GM04504 (cell line): ENCODE results near the gene EHHADH.
A peak's percentile ranks its signal among the peaks of the same experiment; 100 is the strongest.

Experiments used
- DNase-seq: peaks from one replicate; pipeline ENCODE4 v3.0.0-alpha.2; 2012; ENCODE audit warnings: low read depth

Gene EHHADH

GRCh38 chr3:185195652-185196051 is 58.2 kb downstream of the EHHADH start:
- no peak for DNase-seq

- DNase-seq, result no peak
These were observed 65.0 kb downstream of the EHHADH start for GRCh38 chr3:185188816-185189215.

- DNase-seq, result no peak
These were observed 66.5 kb downstream of the EHHADH start for GRCh38 chr3:185187391-185187790.

GRCh38 chr3:185176750-185177359 is 77.0 kb downstream of the EHHADH start:
- peak; percentile 12 for DNase-seq

GRCh38 chr3:185175370-185175987 is 78.4 kb downstream of the EHHADH start:
- DNase-seq, result no peak

GRCh38 chr3:185172086-185173049 is 81.5 kb downstream of the EHHADH start:
- DNase-seq, result no peak

GRCh38 chr3:185164428-185165217 is 89.2 kb downstream of the EHHADH start:
- DNase-seq, result no peak

- no peak for DNase-seq
These were observed 91.2 kb downstream of the EHHADH start for GRCh38 chr3:185162634-185163033.

GRCh38 chr3:185161761-185162160 is 92.1 kb downstream of the EHHADH start:
- no peak for DNase-seq

- no peak for DNase-seq
These were observed 96.5 kb downstream of the EHHADH start for GRCh38 chr3:185157347-185157746.

GRCh38 chr3:185155678-185156077 is 98.2 kb downstream of the EHHADH start:
- DNase-seq, result no peak

- DNase-seq, result no peak
These were observed 99.8 kb downstream of the EHHADH start for GRCh38 chr3:185153861-185154629.

GRCh38 chr3:185153171-185153771 is 100.6 kb downstream of the EHHADH start:
- no peak for DNase-seq

GRCh38 chr3:185152410-185153170 is 101.3 kb downstream of the EHHADH start, which contains the start of gene C3orf70:
Gene C3orf70, minus strand, starts transcription at chr3:185153060. Its CDS starts 237 bp downstream, at chr3:185152823.
- DNase-seq, result peak; percentile 26

- no peak for DNase-seq
These were observed 101.9 kb downstream of the EHHADH start for GRCh38 chr3:185151964-185152409.

- DNase-seq, result no peak
These were observed 102.5 kb downstream of the EHHADH start for GRCh38 chr3:185151101-185151963.

- DNase-seq, result no peak
These were observed 103.3 kb downstream of the EHHADH start for GRCh38 chr3:185150561-185150960.

- no peak for DNase-seq
These were observed 104.3 kb downstream of the EHHADH start for GRCh38 chr3:185149591-185149990.

GRCh38 chr3:185145511-185145910 is 108.3 kb downstream of the EHHADH start:
- DNase-seq, result no peak
